HG03378 (cell line): ENCODE results near the gene TMBIM1.

Experiments used
- ATAC-seq: cut with Tn5 transposase; IDR thresholded peaks from one replicate; pipeline ENCODE4 v1.9.1; 2021; ENCODE audit warnings: mild to moderate bottlenecking, moderate library complexity; ENCODE audit not compliant: unreplicated experiment

TMBIM1 gene

DNA sequence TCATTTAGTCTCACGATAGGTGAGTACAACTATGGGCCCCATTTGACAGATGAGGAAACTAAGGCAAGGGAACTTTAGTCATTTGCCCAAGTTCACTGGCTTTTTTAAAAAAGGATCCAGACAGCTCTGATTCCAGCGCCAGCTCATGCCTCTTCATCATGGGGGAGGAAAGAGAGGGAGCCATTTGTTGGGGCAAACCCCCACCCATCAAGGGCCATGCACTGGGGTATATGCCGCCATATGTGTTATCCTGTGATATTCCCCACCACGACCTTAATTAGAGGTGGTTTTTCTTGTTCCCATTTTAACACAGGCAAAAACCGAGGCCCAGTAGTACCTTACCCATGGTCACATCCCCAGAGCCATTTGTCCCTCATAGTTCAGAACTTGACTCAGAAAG is 32.1 kb downstream of the TMBIM1 start:
- no peak for ATAC-seq

- no peak for ATAC-seq
These were observed 33.0 kb downstream of the TMBIM1 start for GRCh38 chr2:218259099-218259961.

DNA sequence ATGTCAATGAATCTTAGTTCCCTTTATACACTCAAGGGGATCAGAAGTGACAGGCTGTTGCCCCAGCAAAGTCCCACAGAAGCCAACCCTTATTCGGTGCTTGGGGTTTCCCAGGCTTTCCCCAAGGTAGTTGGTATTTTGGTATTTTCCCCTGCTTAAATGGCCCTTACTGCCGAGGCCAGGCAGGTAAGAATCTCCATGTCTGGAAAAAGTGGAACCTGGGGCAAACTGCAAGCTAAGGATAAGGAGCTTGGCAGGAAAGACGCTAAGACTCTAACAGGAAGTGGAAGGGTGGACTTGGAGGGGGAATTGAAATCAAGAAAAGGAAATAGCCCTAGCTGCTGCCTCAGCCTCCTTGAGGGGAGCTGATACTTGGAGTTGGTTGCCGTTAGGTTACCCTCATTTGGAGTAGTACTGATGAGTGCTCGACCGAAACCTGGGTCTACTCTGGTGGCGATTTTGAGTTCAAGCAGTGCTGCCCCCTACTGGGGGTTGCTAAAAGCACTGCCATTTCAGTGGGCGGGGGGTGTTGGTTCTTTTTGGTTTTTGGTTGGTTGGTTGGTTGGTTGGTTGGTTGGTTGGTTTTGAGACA is 34.8 kb downstream of the TMBIM1 start:
- ATAC-seq = peak; percentile 61

DNA sequence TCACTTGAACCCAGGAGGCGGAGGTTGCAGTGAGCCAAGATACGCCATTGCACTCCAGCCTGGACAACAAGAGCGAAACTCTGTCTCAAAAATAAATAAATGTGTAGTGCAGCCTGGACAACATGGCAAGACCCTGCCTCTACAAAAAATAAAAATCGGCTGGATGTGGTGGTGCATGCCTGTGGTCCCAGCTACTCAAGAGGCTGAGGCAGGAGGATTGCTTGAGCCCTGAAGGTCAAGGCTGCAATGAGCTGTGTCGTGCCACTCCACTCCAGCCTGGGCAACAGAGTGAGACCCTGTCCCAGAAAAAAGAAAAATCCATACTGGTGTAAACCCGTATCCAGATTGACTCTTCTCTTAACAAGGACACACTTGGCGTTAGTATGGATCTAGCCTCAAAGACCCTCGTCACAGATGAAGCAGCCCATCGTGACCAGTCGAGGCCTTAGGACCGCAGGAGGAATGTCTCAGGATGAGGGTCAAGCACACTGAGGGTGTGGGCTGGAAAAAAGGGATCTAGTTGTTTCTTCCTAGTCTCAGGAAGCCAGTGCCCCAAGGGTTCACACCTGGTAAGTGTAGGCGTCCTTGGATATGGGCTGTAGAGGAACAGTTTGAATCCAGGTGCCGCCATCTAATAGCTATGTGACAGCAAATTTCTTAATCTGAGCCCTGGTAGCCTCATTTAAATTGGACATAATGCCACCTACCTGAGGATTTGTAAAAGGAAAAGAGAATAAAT is 35.5 kb downstream of the TMBIM1 start:
- no peak for ATAC-seq

DNA sequence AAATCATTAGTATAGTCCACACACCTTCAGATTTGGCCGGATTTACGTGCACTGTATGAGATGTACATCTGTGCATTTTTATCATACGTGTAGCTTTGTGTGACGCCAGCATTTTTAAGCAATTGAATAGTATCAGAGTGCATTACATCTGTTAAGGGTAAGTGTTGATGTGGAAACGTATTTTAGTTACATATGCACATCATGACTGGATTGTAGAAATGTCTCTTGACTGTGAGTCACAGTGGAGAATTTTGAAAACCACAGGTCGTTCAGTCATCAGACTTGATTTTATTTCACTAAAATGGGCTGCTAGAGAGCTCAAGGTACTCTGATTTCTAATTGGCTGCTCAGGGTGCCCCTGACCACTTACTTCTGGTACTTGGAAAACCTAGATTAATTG is 36.9 kb downstream of the TMBIM1 start:
- no peak for ATAC-seq

GRCh38 chr2:218253232-218253625 is 39.1 kb downstream of the TMBIM1 start:
- no peak for ATAC-seq

- no peak for ATAC-seq
These were observed 39.6 kb downstream of the TMBIM1 start for GRCh38 chr2:218252509-218253231.

DNA sequence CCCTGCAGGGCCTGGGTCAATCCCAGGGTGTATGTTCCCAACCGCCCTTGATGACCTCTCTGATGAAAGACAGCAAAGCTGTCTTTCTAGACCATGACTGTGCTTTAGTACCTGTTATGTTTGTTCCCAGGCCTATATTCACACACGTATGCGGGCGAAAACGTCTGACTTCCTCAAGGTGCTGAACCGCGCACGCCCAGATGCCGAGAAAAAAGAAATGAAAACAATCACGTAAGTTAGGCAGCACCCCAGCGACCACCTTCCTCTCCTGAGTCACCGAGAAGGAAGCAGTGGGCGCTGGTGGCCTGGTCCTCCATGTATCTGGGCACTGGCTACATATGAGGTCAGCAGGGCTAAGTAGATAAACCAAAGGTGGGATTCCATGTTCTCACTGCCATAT is 42.6 kb downstream of the TMBIM1 start:
- no peak for ATAC-seq

DNA sequence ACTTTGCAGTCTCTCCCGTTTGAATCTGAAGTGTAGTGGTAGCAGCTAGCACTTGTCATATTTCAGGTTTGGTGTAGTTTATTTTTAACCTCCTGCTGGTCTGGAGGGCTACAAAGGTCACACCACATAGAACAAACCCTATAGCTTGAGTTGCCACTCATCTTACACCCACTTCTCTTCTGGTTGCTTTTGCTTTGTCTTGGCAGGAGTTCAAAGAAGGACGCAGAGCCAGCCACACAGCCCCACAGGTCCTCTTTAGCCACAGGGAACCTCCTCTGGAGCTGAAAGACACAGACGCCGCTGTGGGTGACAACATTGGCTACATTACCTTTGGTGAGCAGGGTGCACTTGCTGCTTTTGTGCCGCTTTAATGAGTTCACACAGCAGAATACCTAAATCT is 47.1 kb downstream of the TMBIM1 start:
- ATAC-seq = no peak

GRCh38 chr2:218244665-218245064 is 47.6 kb downstream of the TMBIM1 start:
- ATAC-seq = no peak

DNA sequence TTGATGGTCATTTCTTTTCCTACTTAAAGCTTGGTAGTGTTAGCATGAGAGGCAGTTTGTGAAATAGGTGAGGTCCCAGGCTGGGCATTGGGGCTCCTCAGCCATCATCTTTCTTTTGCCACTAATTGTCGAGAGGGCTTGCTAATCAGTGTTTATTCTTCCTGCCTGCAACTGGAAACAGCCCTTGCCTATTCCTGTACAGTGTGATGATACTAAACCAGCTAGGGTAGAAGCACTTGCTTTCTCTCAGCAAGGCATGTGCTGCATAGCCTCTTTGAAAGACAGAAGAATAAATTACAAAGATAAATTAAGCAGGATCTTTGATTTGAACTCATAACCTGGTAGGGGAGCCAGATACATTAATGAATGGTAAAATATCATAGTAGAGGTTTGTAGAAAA is 48.1 kb downstream of the TMBIM1 start:
- ATAC-seq = no peak

DNA sequence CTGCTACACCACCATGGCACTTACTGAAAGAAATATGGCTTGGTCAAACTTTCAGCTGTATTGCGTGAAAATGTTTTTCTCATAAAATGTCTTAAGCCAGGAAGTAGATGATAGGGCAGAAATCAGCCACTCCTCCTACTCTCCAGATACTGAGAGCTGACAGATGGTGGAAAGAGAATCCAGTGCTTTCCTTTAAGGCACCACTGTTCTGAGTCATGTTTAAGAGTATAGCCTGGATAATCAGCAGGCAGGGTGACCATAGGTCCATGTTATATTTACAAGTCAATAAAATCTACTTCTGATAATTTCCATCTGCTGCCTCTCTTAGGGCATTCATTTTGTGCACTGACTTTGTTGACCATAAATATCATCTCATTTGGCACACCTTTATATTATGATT is 53.4 kb downstream of the TMBIM1 start:
- ATAC-seq = no peak

DNA sequence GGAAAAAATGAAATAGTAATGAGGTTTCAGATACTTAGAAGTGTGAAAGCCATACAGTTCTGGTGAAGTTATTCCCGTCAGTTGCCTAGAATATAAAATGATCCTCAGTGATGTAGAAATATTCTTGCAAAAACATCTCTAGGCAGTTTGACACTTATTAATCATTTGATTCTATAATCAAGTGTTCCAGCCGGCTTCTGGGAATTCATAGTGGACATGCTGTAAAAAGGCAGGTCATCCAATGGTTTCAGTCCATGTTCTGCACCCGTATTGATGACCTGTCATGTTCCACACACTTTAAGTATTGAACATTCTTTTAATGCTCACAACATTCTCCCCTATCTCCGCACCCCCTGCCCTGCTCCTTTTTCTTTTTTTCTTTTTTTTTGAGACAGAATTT is 55.5 kb downstream of the TMBIM1 start:
- ATAC-seq = no peak

GRCh38 chr2:218235017-218235416 is 57.3 kb downstream of the TMBIM1 start:
- no peak for ATAC-seq

- no peak for ATAC-seq
These were observed 57.8 kb downstream of the TMBIM1 start for GRCh38 chr2:218234521-218234920.

DNA sequence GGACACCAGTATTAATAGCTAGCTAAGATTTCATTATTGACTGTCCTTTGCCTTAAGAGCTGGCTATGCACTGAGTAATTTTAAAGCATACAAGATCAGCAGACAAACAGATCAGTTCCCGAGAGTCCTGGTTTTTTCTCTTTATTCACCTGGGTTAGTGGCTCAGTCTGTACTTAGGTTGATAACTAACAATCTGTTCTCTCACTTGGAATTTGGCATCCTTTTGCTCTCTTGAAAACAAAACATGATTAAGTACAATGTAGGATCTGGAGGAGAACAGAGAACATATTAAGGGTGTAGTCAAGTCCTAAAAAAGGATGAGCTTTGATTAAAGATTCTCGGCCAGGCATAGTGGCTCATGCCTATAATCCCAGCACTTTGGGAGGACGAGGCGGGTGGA is 58.8 kb downstream of the TMBIM1 start:
- no peak for ATAC-seq

- ATAC-seq = peak; percentile 70
These were observed 61.4 kb downstream of the TMBIM1 start for GRCh38 chr2:218230882-218231281.

GRCh38 chr2:218229851-218230250 is 62.5 kb downstream of the TMBIM1 start:
- ATAC-seq = no peak

GRCh38 chr2:218229239-218229638 is 63.1 kb downstream of the TMBIM1 start:
- peak; percentile 87 for ATAC-seq

GRCh38 chr2:218228366-218229090 is 63.8 kb downstream of the TMBIM1 start:
- no peak for ATAC-seq

DNA sequence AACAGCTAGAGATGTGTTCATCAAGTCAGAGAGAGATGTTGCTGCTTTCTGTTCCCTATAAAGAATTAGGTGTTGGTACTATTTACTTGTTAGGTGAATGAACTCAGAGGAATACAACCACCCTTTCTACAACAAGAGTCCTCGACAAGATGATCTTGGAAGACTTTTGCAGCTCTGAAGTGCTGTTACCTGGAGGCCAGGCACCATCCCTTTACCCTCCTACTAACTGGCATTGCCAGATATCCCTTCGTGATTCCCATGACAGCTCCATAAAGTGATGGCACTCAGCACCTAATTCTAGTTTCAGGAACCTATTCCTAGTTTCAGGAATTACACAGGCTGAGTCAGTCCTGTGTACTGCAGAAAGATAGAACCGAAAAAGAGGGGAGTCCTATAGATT is 65.4 kb downstream of the TMBIM1 start:
- no peak for ATAC-seq
